Fibroblast of lung (primary cell): ENCODE results near the gene DNMT3A. TPM values are rescaled to one million over a fixed set of nuclear protein-coding genes. Genes with fewer than 3 reads are reported as not detected.

ENCODE experiments used
- DNase-seq, 2 donors: peaks; one replicate each; pipeline versions ENCODE4 v3.0.0 to v3.0.0-alpha.2; 2010; ENCODE audit warnings: low read depth in 2 of 2
- H2AFZ ChIP-seq: 2 replicates; pipeline ENCODE4 v1.5.1; 2012; ENCODE audit warnings: low read length, control low read depth, inconsistent platforms
- H3K27ac ChIP-seq: 2 replicates; pipeline ENCODE4 v1.5.1; 2011; ENCODE audit warnings: low read length, control low read depth; ENCODE audit not compliant: insufficient read depth
- H3K27me3 ChIP-seq: 2 replicates; pipeline ENCODE4 v1.5.1; 2011; ENCODE audit warnings: mild to moderate bottlenecking, low read length; ENCODE audit not compliant: control insufficient read depth, insufficient read depth
- H3K36me3 ChIP-seq: 2 replicates; pipeline ENCODE4 v1.5.1; 2011; ENCODE audit warnings: low read length; ENCODE audit not compliant: control insufficient read depth, insufficient read depth
- H3K4me1 ChIP-seq: 2 replicates; pipeline ENCODE4 v1.5.1; 2011; ENCODE audit warnings: low read length; ENCODE audit not compliant: control insufficient read depth, insufficient read depth; ENCODE audit errors: extremely low read depth
- H3K4me2 ChIP-seq: 2 replicates; pipeline ENCODE4 v1.5.1; 2011; ENCODE audit warnings: low read length, control low read depth; ENCODE audit not compliant: insufficient read depth; ENCODE audit errors: extremely low read depth
- H3K4me3 ChIP-seq, 4 experiments: fragments of 200-600 bp in 1 of 4; sonication (generic) in 1 of 4; replicated peaks in 1 of 4; 2 replicates each; pipeline ENCODE4 v1.5.1; 2011 to 2016; ENCODE audit warnings: low read length in 4 of 4, low read depth in 3 of 4, mild to moderate bottlenecking in 3 of 4, control low read depth in 2 of 4, inconsistent platforms in 1 of 4, mixed read lengths in 1 of 4; ENCODE audit not compliant: insufficient read depth in 1 of 4; ENCODE audit errors: control extremely low read depth in 1 of 4
- H3K79me2 ChIP-seq: 2 replicates; pipeline ENCODE4 v1.5.1; 2012; ENCODE audit warnings: mild to moderate bottlenecking, low read length, inconsistent platforms; ENCODE audit not compliant: control insufficient read depth, insufficient read depth
- H3K9ac ChIP-seq: 2 replicates; pipeline ENCODE4 v1.5.1; 2011; ENCODE audit warnings: mild to moderate bottlenecking, low read length, control low read depth; ENCODE audit not compliant: insufficient read depth
- H3K9me3 ChIP-seq: 2 replicates; pipeline ENCODE4 v1.5.1; 2012; ENCODE audit warnings: low read depth, low read length; ENCODE audit not compliant: control insufficient read depth, insufficient read depth
- H4K20me1 ChIP-seq: 2 replicates; pipeline ENCODE4 v1.5.1; 2011; ENCODE audit warnings: low read length; ENCODE audit not compliant: control insufficient read depth, insufficient read depth; ENCODE audit errors: extremely low read depth
- CTCF ChIP-seq, 2 donors: IDR thresholded peaks in 1 of 2; conservative IDR thresholded peaks in 1 of 2; 1 replicate in 1 of 2; 2 replicates in 1 of 2; pipeline ENCODE4 v1.5.1; 2011 to 2012; ENCODE audit warnings: low read length in 2 of 2, control low read depth in 1 of 2, inconsistent platforms in 1 of 2, low read depth in 1 of 2, mild to moderate bottlenecking in 1 of 2
- EZH2 ChIP-seq: IDR thresholded peaks from 2 replicates; pipeline ENCODE4 v1.5.1; 2012; ENCODE audit warnings: low read length, control low read depth, mild to moderate bottlenecking; ENCODE audit errors: missing control alignments
- polyA plus RNA-seq, 2 donors: library from polyadenylated mRNA; depleted of rRNA in 1 of 2; stranded (reverse) in 1 of 2; unstranded in 1 of 2; fragments of >200 nt; gene quantifications; 2 replicates each; pipeline ENCODE4 v1.2.1, GENCODE V29; 2011 to 2012; ENCODE audit warnings: missing spikeins in 1 of 2
- total RNA-seq: library from RNA; depleted of rRNA; stranded (reverse); fragments of >200 nt; gene quantifications from 2 replicates; pipeline ENCODE4 v1.2.1, GENCODE V29; 2014

DNMT3A gene
- total and polyA plus RNA-seq, 2 donors (not counting 1 experiment from before 2014, with no cell fraction given) = 3.6 to 19.7 TPM

GRCh38 chr2:25303633-25304236, 38.0 kb downstream of the DNMT3A start:
- Histone ChIP-seq H3K9me3 (no peaks in the 10 kb centered on the region), H3K4me2 (no peak overlapping the region), H3K36me3 (peaks cover 2% of the 10 kb centered on the region), H3K27me3 (no peaks in the 10 kb centered on the region), H4K20me1 (no peaks in the 10 kb centered on the region), H2AFZ (no peak overlapping the region), H3K79me2 (no peaks in the 10 kb centered on the region), H3K9ac (no peak overlapping the region), H3K4me1 (peaks cover 9% of the 10 kb centered on the region), H3K4me3 (no peak overlapping the region), H3K27ac (no peak overlapping the region)
- TF ChIP-seq EZH2 (no peak), CTCF (conservative IDR thresholded peaks at IDR 0.05 in 1 of 2, IDR thresholded peaks at IDR 0.05 in 1 of 2; ENCODE audit: low read depth in 1 of 2, low read length in 2 of 2) (no peak)
- DNase-seq = no peak

- no peak overlapping the region for H3K27ac ChIP-seq
- H3K36me3 ChIP-seq = peaks cover 2% of the 10 kb centered on the region
- no peaks in the 10 kb centered on the region for H3K27me3 ChIP-seq
- no peak for TF ChIP-seq CTCF (conservative IDR thresholded peaks at IDR 0.05 in 1 of 2, IDR thresholded peaks at IDR 0.05 in 1 of 2; ENCODE audit: low read depth in 1 of 2, low read length in 2 of 2)
- no peak for TF ChIP-seq EZH2
- no peaks in the 10 kb centered on the region for H3K9me3 ChIP-seq
- H3K4me3 ChIP-seq = no peak overlapping the region
- H4K20me1 ChIP-seq = no peaks in the 10 kb centered on the region
- H2AFZ ChIP-seq = no peak overlapping the region
- H3K4me1 ChIP-seq = peaks cover 9% of the 10 kb centered on the region
- H3K79me2 ChIP-seq = no peaks in the 10 kb centered on the region
- H3K9ac ChIP-seq = no peak overlapping the region
- DNase-seq = no peak
- no peak overlapping the region for H3K4me2 ChIP-seq
Observed at GRCh38 chr2:25302758-25303375, 38.9 kb downstream of the DNMT3A start.

- peaks cover 2% of the 10 kb centered on the region for H3K36me3 ChIP-seq
- no peaks in the 10 kb centered on the region for H3K9me3 ChIP-seq
- no peaks in the 10 kb centered on the region for H3K27me3 ChIP-seq
- no peak overlapping the region for H3K4me3 ChIP-seq
- peaks cover 9% of the 10 kb centered on the region for H3K4me1 ChIP-seq
- DNase-seq = peak; percentile 65 to 91
- H4K20me1 ChIP-seq = no peaks in the 10 kb centered on the region
- no peak overlapping the region for H2AFZ ChIP-seq
- H3K79me2 ChIP-seq = no peaks in the 10 kb centered on the region
- H3K9ac ChIP-seq = no peak overlapping the region
- TF ChIP-seq CTCF (conservative IDR thresholded peaks at IDR 0.05 in 1 of 2, IDR thresholded peaks at IDR 0.05 in 1 of 2; ENCODE audit: low read depth in 1 of 2, low read length in 2 of 2) = no peak
- no peak for TF ChIP-seq EZH2
- no peak overlapping the region for H3K27ac ChIP-seq
- peak overlapping the region; percentile 9 for H3K4me2 ChIP-seq
Observed at GRCh38 chr2:25301453-25302352, 40.0 kb downstream of the DNMT3A start.
